HG03025 (cell line): ENCODE measurements around the gene SOD1.

Experiments
- ATAC-seq: cut with Tn5 transposase; IDR thresholded peaks from one replicate; pipeline ENCODE4 v1.9.1; 2021; ENCODE audit warnings: mild to moderate bottlenecking, moderate library complexity; ENCODE audit not compliant: unreplicated experiment, low FRiP score

SOD1 gene

DNA sequence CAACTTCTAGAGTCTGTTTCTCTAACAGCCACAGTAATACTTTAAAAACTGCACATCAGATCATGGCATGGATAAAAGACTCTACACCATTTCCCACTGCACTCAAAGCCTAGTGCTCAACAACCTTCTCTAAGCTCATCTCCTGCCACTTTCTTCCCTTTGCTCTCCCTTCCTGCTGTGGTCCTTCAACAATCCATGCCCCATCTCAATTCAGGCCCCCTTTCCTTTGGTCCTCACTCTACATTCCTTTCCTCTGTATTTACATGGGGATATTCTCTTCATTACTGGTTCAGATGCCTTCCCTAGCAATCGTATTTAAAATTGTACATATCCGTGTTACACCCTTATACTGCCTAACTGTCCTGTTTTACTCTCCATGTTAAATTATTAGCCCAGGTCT is 19.0 kb downstream of the SOD1 start:
- no peak for ATAC-seq

DNA sequence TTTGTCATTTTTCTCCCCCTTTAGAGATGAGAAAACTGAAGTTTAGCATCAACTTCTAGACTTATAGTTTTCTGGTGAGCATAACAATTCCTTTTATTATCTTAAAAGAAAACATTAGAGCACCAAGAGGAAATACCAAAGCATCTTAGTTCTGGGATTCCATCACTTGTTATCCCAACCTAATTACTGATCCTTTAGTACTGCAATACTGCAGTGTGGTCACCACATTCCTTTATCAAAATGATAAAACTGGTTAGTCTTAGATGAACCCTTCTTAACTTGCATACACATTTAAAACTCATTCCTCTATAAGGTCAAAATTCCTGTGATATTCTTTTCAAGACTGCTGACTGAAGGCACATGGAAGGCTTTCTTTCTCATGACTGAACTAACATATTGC is 23.1 kb downstream of the SOD1 start:
- no peak for ATAC-seq

DNA sequence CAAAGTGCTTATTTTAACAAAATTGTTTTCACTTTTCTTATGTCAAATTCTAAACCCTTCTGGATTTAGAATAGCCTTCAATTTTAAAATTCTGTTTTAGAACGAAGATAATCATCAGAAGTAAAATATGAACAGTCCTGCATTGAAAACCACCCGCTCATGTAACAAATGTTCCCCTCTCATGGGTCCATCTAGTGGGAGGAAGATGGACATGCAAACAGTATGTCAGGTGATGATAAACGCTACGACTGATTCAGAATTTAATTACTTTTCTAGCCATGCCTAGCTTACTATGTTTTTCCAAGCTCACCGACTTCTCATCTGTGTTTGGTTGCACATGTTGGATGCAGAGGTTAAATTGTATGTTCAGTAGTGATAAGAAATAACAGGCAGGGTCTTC is 23.5 kb downstream of the SOD1 start:
- no peak for ATAC-seq

DNA sequence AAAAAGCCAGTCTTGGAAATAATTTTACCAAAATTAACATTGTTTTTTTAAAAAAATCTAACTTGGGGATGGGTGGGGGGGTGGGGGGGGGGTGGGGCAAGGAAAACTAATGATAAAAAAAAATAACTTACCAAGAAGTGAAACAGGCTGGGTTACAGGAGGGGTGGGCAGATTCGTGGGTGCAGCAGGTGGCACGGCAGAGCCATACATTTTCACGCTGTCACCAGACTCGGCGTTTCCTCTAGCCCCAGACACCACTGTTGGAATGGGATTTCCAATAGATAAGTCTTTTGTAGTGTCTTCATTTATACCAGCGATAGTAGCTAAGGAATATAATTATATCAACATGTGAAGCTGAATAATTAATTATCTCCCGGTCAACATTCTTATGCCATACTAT is 25.4 kb downstream of the SOD1 start:
- no peak for ATAC-seq

DNA sequence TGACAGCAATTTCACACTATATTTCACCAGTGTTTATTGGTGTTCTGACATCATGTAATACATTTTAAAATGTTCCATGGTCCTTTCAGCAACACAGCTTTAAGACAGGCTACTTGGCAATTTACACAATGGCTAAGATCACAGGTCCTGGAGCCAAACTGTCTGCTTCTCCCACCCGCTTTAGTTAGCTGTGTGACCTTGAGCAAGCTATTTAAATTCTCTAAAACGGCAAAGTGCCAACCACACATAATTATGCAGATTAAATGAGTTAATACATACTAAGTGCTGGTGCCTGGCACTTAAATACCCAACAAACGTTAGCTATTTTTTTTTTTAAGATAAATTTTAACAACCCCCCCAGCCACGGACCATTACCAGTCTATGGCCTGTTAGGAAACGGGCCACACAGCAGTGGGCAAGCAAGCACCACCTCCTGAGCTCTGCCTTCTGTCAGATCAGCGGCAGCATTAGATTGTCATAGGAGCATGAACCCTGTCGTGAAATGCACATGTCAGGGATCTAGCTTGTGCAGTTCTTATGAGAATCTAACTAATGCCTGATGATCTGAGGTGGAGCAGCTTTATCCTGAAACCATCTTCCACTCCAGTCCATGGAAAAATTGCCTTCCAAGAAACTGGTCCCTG is 26.9 kb downstream of the SOD1 start:
- no peak for ATAC-seq

DNA sequence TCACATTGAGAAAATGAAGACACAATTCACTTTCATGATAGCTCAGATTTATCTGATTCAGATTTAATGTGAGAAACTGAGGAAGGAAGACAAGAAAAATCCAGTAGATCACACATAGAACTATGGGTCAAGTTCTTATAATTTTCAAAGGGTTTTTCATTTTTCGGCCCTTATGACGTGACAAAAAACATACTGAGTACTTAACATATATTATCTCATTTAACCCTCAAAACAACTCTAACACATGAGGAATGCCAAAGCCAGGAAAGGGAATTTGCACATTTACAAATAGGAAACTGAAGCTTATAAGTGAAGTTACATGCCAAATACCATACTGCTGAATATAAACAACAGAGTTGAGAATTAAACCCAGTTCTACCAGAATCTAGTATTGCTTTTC is 27.6 kb downstream of the SOD1 start:
- ATAC-seq, result no peak

DNA sequence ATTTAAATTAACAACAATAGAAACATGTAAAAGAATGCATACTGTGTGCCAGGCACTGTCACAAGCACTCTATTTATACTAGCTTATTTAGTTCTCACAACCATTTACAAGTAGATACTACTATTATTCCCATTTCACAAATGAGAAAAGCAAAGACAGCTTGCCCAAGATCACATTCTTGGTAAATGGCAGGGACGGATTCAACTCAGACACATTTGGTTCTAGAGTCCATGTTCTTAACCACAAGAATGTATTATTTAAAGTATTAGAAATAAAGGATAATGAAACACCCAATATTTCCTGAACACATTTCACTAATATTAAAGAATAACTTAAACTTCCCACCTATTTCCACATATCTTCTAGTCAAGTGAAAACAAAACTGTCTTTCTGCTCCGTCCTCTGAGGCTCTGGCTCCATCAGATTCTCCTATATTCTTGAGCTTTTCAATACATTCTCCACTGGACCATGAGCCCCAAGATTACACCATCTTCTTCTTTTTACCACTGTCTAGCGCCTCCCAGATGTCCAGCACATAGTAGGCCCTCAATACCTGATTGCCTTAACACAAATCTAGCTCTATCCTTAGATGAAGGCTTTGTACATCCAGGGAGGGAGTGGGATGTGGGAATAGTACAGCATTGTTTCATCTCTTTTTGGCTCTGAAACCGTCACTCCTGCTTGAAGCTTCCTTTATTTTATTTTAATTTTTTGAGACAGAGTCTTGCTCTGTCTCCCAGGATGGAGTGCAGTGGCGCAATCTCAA is 29.3 kb downstream of the SOD1 start:
- ATAC-seq, result no peak

DNA sequence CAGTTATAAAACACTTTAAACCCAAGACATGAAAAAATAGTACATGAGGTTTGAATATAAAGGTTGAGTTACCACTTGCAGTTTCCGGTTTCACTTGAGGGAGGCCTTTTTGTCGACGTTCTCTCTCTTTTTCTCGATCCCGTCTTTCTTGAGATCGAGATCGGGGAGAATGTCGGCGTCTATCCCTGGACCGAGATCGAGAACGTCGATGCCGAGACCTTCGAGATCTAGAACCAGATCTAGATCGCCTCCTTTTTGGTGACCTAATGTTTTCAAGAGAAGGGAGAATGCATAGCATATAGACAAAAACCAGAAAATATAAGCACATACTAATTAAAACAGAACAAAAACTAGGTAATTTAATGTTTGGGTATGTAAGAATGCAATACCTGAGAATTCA is 33.7 kb downstream of the SOD1 start:
- no peak for ATAC-seq

DNA sequence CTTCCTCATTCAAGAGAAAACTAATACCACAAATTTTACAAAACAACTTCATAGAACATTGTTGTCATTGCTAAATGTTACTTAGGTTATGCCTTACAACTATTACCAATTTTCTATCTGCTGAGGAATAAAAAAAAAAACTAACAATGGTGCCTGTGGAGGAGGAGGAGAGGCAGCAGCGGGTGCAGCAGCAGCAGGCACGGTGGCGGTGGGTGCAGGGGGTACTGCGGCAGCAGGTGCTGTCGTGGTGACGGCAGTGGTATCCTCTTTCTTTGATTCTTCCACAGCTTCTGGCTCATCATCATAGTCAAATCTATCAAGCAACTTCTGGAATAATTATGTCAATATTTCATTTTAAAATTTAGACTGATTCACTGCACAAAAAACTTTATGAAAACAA is 36.9 kb downstream of the SOD1 start:
- ATAC-seq, result no peak

DNA sequence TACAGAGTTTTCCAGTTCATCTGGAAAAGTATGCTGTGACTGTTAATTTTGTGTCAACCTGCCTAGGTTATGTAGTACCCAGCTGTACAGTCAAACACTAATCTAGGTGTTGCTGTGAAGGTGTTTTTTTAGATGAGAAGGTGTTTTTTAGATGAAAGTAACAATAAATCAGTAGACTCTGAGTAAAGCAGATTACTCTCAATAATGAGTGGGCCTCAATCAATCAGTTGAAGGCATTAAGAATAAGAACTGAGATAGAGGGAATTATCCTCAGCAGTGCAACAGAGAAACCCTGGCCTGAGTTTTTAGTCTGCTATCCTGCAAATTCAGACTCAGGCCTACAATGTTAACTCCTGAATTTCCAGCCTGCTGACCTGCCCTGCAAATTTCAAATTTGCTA is 39.0 kb downstream of the SOD1 start:
- ATAC-seq, result no peak

DNA sequence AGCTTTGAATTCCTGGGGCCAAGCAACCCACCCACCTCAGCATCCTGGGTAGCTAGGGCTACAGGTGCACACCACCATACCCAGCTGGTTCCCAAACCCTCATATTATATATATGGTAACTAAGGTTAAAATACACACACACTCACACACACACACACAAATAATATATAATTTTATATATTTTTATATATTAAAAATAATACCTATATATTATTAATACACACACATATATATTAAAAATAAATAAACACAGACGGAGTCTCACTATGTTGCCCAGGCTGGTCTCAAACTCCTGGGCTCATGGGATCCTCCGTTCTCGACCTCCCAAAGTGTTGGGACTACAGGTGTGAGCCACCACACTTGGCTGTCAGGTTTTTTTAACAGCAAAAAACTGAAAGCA is 40.5 kb downstream of the SOD1 start:
- ATAC-seq, result no peak

DNA sequence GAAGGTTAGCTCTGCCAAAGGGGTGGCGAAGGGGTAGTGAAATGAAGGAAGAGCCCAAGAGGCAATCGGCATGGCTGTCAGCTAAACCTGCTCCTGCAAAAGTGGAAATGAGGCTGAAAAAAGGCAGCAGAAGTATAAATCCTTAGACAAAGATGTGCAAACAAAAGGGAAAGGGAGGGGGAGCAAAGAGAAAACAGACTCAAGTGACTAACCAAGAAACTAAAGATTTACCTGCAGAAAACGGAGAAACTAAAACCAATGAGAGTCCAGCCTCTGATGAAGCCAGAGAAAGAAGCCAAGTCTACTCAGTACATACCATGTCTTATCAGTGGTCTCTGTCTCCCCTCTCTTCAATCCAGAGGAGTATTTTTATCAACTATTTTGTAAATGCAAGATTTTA is 47.1 kb downstream of the SOD1 start:
- no peak for ATAC-seq

DNA sequence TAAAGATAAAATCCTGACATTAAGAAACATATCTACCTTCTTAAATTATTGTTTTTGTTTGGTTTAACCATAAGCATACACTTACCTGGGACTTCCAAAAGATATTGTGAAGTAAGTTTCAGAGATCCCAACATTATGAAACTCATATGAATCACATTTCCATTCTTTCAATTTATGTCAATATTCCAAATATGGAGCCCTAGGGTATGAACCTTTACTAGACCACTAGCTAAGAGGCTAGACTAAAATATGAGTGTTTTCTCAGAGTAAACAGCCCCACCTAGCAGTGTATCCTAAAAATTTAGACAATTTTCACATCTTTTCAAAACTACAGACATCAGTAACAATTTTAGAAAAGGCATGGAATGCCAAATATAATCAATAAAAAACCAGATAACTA is 48.0 kb downstream of the SOD1 start:
- no peak for ATAC-seq

DNA sequence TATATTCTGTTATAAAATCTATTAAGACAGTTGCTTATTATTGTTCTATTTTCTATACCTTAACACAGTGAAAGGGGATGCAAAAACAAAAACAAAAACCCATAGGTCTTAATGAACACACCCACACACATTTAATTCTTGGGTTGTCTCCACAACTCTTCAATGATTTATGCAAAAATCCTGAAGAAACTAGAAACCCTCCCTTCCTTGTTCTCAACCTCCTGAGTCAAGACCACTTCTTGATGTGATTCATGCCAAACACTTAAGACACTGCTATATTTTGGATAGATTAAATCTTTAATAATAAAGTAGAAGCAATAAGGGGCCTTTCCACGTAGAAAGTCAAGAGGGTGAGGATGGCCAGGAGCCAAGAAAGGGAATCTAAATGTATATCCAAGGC is 49.0 kb downstream of the SOD1 start:
- no peak for ATAC-seq

DNA sequence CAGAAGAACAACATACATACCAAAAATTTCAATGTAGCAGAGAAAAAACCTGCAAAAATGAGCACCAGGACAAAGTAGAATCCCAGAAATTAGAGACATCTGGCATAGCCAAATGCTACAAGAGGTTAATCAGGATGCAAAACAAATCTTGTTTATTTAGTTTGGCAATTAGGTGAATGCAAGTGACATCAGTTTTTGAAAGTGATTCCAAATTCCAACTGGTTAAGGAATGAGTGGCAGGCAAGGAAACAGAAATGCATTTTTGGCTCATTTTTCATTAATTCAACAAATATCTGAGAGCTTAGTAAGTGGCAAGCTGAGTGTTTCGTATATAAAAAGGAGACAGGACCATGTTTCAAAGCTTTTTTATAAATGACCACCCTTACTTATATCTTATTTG is 51.1 kb downstream of the SOD1 start:
- ATAC-seq, result no peak

DNA sequence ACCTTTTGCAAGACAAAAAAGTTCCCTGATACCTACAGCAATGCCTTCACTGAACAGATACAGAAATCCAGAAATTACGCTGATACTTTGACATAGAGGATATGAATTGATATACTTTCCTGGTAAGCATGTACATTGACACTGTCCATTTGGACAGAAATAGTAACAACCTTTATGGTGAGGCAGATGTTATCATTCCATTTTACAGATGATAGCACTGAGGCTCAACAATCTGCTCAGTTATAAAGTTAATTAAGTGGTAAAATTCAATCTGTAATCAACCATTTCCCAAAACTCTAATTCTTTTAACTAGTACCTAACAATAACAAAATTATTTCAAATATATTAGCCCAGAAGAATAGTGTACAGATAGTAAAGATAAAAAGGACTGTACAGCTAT is 51.8 kb downstream of the SOD1 start:
- no peak for ATAC-seq

DNA sequence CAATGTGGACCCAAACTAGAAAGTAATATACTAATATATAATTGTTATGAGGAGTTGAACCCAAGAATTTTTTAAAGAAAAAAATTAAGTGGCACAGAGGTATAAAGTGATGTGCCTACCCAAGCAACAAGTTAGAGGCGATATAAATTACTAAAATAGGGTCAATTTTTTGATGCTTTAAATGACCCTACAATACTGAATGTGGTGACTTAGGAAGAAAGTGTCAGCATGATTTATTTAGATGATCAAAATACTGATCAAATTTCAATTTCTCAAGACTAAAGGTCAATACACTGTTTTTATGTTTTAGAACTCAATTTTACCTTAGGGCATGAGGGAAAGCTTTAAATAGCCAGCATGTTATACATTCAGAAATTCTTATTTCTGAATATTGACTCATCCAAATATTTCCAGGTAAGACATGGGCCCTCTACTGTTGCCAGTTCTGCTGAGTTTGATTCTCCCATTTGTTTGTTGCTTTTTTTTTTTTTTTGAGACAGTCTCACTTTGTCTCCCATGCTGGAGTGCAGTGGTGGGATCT is 52.3 kb downstream of the SOD1 start:
- no peak for ATAC-seq

DNA sequence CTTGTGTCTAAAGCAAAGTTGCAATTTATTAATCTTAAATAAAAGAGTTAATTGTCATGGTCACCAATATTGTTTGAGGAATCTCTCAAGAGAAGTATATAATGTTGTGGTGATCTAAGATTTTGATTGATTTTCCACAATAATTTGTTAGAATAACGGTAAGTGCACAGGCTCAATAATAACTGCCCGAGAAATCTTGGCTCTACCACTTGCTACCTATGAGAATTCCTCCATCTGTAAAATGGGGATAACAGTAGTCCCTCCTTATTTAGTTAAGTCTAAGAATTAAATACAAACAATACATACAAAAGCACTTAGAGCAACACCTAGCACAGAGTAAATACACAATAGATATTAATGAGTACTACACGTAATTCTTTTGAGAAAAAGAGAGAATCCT is 53.6 kb downstream of the SOD1 start:
- no peak for ATAC-seq

DNA sequence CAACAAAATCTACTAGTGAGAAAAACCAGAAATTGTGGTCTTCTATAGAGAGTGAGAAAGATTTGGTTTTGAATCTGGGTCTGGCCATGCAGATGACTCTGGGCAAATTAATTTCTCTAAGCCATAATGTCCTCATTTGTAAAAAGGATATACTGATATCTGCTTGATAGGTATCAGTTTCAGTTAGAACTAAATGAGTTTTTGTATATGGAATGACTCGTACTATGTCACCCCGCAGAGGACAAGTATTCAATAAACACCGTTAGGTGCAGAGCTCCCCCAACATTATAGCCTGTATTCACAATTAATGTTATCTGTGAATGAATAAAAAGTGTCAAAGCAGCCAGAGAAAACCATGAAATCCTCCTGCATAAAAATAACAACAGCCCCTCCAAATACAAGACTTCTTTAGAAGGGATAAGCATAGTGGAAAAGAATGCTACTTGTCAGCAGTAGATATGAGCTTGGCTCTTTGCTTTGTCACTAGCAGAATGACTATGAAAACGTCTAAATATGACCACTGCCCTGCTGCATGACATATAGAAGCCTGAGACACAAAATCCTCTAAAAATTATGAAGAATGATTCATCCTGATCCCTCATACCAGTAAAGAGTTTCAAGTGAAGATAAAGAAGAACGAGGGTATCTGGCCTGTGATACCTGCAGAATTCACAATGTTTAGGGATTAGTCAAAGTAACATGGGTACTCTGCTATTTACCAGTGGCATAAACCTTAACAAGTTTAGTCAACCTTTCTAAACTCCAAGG is 54.7 kb downstream of the SOD1 start:
- no peak for ATAC-seq

DNA sequence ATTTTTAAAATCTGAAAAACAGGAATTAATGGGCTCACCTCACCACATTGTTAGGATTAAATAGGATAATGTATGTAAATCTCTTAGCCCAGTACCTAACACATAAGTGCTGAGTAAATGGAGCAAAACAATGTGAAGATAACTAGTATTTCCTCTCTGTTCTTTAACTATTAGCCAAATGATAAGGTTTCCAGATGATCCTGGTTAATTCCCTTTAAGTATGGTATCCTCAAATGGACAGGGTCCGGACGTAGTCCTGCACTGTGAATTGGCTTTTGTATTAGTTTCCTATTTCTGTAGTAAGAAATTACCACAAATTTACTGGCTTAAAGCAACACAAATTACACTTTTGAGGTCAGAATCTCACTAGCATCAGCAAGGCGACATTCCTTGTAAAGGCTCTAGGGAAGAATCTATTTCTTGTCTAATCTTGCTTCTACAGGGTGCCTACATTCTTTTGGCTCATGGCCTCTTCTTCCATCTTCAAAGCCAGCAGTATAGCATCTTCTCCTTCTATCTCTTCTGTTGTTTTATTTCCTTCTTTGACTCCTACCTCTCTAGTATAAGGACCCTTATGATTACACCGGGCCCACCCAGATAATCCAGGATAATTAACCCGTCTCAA is 55.4 kb downstream of the SOD1 start:
- no peak for ATAC-seq

DNA sequence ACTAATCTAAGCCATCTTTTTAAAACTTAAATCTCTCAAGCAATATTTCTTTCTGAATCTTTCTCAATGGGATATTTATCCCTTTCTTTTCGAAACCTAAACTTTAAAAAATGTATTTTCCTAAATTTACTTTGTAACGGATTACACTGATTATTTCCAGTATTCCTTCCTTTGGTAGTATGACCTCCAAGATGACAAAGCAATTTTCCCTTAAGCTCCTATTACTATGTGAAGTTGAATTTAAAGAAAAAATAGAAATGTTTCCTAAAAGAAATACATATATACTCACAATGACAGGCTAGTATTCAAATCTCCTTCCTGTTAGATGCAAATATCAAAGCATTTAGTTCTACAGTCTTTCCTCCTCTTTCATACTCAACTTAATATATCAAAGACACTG is 56.6 kb downstream of the SOD1 start:
- no peak for ATAC-seq
